Activated naive CD4-positive, alpha-beta T cell (primary cell): ENCODE measurements around the gene NSL1.
A peak's percentile ranks its signal among the peaks of the same experiment; 100 is the strongest.
"Not testable (repeated sequence)": the region's sequence is repeated elsewhere in the genome, so short reads cannot be mapped to it uniquely, and the experiment has no call there.

Experiments
- DNase-seq, 4 experiments: peaks; one replicate each; lab custom pipeline; 2025; lab: John Stamatoyannopoulos, UW

The NSL1 gene

DNA sequence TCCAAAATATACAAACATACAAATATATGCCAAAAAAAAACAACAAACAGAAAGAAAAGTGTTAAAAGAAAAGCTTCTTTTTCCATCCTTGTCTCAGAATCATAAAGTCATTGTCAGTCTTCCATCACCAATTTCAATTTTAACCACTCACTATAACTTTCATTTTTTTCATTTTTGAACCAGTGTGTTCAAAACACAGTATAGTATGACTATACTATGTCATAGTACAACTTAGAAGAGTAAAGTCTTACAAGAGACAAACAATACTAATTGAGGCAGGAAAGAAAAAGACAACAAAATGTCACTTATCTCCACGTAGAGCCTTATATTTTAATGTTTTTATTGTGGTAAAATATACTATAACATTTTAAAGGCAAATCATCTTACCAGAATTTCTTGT is 7.6 kb downstream of the NSL1 start:
- DNase-seq = no peak

- DNase-seq = no peak
These were observed 9.0 kb downstream of the NSL1 start for GRCh38 chr1:212782422-212783154.

DNA sequence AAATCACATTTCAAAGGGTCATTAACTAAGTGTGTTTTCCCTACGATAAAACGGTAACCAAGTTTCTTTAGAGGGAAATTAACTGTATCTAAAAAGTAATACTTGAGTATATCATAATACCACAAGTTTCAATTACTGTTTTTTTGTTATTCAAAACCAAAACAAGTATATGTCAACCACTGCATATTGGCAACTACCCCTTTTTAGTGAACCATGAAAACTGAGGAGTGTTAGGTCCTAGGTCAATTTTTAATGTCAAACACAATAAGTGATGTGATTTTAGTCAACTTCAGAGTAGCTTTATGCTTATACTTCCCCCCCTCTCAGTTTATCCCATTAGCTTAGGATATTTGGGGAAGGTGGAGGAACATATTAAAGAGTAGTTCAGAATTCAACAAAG is 10.4 kb downstream of the NSL1 start:
- no peak for DNase-seq

- no peak for DNase-seq
These were observed 10.8 kb downstream of the NSL1 start for GRCh38 chr1:212780759-212781158.

DNA sequence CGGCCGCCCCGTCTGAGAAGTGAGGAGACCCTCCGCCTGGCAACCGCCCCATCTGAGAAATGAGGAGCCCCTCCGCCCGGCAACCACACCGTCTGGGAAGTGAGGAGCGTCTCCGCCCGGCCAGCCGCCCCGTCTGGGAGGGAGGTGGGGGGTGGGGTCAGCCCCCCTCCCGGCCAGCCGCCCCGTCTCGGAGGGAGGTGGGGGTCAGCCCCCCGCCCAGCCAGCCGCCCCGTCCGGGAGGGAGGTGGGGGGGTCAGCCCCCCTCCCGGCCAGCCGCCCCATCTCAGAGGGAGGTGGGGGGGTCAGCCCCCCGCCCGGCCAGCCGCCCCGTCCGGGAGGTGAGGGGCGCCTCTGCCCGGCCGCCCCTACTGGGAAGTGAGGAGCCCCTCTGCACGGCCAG is 12.5 kb downstream of the NSL1 start:
- not testable (repeated sequence) for DNase-seq

DNA sequence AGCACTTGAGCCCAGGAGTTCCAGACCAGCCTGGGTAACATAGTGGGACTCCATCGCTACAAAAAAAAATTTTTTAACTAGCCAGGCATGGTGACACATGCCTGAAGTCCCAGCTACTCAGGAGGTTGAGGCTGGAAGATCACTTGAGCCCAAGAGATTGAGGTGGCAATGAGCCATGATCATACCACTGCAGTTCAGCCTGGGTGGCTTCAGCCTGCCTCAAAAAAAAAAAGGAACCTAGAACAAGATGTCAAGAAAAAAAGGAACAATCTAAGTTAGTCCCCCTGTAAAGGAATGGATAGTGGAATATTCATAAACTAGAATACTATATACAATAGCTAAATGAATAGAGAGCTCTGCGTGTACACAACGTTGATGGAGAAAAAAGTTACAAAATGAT is 14.4 kb downstream of the NSL1 start:
- DNase-seq = no peak

DNA sequence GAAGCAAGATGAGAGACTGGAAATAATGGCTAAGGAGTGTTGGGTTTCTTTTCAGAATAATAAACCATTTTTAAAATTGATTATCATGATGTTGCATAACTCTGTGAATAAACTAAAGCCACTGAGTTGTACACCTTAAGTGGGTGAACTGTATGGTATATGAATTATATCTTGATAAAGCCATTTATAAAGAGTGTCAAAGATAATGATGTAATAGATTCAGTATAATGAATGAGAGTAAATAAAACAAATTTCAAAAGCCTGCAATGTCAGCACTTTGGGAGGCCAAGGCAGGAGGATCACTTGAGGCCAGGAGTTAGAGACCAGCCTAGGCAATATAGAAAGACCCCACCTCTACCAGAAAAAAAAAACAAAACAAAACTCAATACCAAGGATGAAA is 16.3 kb downstream of the NSL1 start:
- DNase-seq = no peak

DNA sequence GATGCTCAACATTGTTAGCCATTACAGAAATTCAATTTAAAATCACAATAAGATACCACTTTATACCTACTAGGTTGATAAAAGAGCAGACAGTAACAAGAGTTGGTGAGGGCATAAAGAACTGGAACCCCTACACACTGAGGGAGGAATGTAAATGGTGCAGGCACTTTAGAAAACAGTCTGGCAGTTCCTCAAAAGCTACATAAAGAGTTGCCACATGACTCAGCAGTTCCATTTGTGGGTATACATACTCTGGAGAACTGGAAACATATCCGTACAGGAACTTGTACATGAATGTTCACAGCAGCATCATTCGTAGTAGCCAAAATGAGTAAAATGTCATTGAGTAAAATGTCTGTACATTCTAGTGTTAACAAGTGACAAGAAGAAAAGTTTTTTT is 17.0 kb downstream of the NSL1 start:
- DNase-seq = no peak

GRCh38 chr1:212773011-212773410 is 18.6 kb downstream of the NSL1 start:
- no peak for DNase-seq

DNA sequence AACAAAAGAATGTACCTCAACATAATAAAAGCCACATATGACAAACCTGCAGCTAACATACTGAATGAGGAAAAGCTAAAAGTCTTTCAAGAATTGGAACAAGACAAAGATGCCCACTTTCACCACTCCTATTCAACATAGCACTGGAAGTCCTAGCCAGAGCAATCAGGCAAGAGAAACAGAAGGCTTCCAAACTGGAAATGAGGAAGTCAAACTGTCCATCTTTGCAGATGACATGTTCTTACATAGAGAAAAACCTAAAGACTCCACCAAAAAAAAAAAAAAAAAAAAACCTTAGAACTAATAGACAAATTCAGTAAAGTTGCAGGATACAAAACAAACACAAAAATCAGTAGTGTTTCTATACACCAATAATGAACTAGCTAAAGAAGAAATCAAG is 20.2 kb downstream of the NSL1 start:
- DNase-seq = no peak

- DNase-seq = no peak
These were observed 22.0 kb downstream of the NSL1 start for GRCh38 chr1:212769459-212770167.

- not testable (repeated sequence) for DNase-seq
These were observed 24.8 kb downstream of the NSL1 start for GRCh38 chr1:212766825-212767224.

DNA sequence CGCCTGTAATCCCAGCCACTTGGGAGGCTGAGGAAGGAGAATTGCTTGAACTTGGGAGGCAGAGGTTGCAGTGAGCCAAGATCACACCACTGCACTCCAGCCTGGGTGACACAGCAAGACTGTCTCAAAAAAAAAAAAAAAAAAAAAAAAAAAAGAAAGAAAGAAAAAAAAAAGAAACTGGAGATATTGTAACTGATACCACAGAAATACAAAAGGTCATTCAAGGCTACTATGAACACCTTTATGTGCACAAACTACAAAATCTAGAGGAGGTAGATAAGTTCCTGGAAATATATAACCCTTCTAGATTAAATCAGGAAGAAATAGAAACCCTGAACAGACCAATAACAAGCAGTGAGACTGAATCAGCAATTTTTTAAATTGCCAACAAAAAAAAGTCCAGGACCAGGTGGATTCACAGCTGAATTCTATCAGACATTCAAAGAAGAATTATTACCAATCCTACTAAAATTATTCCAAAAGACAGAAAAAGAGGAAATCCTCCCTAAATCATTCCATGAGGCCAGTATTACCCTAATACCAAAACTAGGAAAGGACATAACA is 26.8 kb downstream of the NSL1 start:
- not testable (repeated sequence) for DNase-seq

DNA sequence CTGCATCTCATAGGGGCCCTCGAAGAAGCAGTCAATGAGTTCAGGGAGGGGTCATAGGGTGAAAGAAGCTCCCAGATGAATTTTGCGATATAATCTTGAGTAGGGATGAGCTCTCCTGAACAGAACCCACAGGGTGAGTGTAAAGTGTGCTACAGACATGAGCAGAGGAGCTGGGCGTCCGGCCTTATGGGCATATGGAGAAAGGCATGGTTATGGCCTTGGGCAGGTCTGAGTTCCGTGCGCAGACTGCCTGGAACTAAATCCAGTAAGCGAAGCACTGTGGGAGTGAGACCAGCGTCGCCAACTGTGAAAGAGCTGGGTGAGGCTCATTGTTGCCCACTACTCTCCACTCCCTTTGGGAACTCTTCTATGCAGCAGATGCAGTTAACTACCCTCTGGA is 28.7 kb downstream of the NSL1 start:
- no peak for DNase-seq

DNA sequence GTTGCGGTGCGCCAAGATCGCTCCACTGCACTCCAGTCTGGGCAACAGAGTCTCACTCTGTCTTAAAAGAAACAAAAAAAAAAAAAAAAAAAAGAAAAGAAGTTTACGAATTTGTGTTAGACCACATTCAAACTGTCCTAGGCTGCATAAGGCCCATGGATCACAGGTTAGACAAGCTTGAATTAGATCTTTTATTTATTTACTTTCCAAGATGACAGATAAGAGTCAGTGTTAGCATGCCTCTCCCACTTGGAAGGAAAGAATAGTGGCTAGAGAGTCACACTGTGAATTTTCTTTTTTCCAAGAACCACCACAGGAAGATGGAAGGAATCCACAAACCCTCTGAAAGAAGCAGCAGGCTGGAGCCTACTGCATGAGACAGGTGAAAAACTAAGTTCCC is 29.3 kb downstream of the NSL1 start:
- no peak for DNase-seq

GRCh38 chr1:212760126-212760823 is 31.3 kb downstream of the NSL1 start:
- DNase-seq = peak in 2 of 4 experiments; percentile 7 to 28

DNA sequence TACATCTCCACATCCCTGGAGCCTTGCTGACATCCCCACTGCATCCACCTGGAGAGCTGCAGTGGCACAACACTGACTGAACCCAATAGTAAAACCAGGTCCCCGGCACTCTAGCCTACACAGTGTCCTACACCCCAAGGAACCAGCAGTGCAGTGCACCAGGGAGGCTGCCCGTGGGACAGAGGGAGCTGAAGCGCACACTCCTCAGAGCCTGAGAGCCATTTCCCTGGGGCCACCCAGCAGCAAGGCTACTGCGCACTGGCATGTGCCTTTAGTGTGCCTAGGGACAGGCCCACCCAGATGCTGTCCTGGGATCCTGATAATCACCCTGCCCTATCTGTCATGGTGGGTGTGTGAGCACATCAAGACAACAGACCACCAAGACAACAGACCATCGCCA is 31.9 kb downstream of the NSL1 start:
- DNase-seq = no peak

- no peak for DNase-seq
These were observed 36.9 kb downstream of the NSL1 start for GRCh38 chr1:212754680-212755079.

DNA sequence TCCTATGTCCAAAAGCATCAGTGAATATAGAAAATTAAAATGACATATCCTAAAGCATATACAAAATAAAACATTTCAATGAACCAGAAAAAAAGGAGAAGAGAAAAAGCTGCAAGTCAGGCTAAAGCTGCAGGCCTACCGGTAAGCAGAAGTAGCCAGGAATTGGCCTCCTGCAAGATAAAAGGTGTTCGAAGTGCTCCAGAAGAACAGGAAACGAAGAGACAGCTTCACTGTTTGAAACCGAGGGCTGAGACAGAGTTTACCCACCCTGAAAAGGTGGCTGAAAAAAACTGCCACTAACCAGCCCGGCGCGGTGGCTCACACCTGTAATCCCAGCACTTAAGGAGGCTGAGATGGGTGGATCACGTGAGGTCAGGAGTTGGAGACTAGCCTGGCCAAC is 37.4 kb downstream of the NSL1 start:
- no peak for DNase-seq

DNA sequence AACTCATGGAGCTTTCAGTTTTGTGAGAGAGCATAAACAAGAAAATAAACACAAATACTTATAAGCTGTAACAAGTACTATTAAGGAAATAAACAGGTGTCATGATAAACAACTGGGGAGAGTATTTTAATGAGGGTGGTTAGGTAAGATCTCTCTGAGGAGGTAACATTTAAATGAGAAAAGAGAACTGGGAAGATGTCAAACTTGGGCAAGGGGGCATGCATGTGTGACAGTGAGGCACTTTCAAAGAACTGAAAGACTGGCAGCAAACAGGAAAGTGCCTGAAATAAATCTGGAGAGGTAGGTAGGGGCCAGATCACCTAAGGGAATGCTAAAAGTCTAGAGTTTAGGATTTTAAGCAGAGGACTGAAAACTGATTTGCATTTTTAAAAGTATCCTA is 37.8 kb downstream of the NSL1 start:
- no peak for DNase-seq

DNA sequence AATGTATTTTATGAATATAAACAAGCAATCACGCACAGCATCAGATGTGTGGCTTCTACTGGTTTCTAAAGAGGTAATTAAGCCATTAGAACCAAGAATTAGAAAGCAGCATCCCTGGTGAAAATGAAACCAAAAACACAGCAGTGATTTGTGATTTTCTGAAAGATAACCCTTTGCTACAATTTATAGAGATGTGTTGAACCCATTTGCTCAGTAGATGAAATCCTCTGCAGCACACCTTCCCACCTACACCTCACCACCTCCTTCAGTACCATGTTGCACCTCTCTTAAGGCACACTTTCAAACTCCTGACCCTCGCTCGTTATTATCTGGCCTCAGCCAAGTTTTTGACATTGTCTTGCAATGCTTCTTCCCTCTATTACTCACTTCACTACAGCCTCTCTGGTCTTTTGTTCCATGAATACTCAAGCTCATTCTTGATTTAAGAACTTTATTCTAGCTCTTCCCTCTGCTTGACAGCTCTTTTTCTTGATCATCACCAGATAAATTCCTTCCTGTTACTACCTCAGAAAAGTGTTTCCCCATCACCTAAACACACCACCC is 38.6 kb downstream of the NSL1 start:
- DNase-seq = no peak

- DNase-seq = no peak
These were observed 39.2 kb downstream of the NSL1 start for GRCh38 chr1:212752252-212752933.
